Stimulated activated CD8-positive, alpha-beta memory T cell treated with anti-CD3 and anti-CD28 coated beads, Interleukin-4, amount 100 ng/mL, for 4 hours (primary cell): ENCODE measurements around the gene ZMIZ1.

Source experiments
- DNase-seq, 2 donors: peaks; one replicate each; pipeline ENCODE4 v3.0.0-alpha.2; 2020; ENCODE audit warnings: low read depth in 2 of 2, low spot score in 1 of 2

The ZMIZ1 gene, protein sequence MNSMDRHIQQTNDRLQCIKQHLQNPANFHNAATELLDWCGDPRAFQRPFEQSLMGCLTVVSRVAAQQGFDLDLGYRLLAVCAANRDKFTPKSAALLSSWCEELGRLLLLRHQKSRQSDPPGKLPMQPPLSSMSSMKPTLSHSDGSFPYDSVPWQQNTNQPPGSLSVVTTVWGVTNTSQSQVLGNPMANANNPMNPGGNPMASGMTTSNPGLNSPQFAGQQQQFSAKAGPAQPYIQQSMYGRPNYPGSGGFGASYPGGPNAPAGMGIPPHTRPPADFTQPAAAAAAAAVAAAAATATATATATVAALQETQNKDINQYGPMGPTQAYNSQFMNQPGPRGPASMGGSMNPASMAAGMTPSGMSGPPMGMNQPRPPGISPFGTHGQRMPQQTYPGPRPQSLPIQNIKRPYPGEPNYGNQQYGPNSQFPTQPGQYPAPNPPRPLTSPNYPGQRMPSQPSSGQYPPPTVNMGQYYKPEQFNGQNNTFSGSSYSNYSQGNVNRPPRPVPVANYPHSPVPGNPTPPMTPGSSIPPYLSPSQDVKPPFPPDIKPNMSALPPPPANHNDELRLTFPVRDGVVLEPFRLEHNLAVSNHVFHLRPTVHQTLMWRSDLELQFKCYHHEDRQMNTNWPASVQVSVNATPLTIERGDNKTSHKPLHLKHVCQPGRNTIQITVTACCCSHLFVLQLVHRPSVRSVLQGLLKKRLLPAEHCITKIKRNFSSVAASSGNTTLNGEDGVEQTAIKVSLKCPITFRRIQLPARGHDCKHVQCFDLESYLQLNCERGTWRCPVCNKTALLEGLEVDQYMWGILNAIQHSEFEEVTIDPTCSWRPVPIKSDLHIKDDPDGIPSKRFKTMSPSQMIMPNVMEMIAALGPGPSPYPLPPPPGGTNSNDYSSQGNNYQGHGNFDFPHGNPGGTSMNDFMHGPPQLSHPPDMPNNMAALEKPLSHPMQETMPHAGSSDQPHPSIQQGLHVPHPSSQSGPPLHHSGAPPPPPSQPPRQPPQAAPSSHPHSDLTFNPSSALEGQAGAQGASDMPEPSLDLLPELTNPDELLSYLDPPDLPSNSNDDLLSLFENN

DNA sequence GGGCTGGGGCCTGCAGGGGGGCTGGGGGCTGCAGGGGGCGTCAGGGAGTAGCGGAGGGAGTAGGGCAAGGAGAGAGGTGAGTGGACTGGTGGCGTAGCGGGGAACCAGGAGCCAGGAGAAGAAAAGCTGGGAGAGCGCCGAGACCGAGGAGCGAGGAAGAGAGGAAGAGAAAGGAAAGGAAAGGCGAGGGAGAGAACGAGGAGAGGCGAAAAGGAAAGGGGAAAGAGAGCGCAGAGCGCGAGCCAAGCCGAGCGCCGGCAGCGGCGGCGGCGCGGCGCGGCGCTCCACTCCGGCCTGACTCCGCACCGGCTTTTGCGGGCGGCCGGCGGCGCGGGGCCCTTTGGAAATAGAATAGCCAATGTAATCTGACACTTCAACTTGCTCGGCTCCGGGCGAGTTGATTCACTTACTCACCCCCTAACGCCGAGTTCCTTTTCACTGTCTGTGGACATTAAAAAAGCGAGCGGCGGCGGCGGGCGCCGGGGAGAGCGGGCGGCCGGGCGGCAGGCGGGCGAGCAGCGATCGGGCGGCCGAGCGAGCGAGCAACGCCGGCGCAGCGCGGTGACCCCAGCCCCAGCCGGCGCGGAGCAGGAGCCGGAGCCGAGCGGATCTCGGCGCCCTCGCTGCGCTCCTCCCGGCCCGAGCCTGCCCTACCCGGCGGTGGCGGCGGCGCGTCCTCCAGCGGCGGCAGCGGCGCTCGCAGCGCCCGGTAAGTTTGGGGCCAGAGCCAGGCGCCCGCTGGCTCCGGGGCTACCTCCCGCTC is at the start of gene ZMIZ1:
Gene ZMIZ1, plus strand, starts transcription at position 405 of the 763 bp plus-strand sequence. CDS start 132,667 bp downstream, outside the sequence.
- DNase-seq: peak; percentile 47 to 55

DNA sequence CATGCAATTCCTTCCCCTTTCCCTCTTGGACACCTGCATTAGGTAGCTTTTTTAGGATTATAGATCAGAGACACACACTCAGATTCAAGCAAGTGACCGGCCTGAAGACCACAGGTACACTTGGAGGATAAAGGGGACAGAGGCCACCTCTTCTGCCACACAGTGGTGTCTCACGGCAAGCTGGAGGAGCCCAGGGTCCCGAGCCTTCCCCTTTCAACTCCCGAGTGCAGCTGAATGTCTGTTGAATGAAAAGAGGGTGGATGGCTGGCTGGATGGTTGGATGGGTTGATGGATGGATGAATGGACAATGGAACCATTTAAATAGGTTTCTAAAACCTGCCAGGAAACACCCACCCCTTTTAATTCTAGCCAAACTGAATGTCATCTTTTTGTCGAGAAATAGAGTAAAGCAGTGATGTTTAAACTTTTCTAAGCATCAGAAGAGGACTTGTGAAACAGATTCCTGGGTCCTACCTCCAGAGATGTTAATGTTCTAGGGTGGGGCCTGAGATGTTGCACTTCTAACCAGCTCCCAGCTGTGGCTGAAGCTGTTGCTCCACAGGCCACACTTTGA is 49.2 kb upstream of the ZMIZ1 start:
- DNase-seq: no peak

DNA sequence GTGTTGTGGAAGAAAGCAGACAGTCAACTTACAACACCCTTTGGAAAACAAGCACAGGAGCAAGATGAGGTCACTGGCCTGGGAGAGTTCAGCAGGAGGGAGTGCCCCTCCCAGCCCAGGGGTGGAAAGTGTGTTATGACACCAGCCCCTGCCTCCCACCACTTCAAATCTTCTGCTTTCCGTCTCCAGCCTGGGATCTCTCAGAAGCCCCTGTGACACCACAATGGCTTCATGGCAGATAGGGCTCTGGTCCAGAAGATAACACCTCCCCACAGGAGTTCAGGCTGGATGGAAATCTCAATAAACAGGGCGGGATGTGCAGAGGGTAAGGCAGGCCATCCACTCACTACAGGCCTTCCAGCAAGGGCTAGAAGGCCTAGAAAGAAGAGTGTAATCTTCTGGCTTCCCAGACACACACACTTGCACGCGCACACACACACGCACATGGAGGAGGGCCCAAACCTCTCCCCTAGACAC is 48.7 kb upstream of the ZMIZ1 start:
- DNase-seq: no peak

DNA sequence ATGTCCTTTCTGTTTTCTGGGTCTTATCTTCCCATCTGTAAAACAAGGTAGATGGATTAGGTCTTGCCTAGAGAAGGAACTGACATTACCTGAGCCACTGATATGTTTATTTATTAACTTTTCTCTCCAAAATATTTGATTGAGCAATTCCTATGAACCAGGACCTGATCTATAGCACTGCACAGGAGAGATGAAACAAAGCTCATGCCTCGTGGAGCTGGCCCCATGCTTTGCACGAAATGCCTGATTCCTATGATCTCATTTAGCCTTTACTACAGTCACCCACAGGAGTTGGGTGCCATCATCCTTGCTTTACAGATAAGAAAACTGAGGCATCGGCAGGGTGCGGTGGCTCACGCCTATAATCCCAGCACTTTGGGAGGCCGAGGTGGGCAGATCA is 48.2 kb upstream of the ZMIZ1 start:
- no peak for DNase-seq

DNA sequence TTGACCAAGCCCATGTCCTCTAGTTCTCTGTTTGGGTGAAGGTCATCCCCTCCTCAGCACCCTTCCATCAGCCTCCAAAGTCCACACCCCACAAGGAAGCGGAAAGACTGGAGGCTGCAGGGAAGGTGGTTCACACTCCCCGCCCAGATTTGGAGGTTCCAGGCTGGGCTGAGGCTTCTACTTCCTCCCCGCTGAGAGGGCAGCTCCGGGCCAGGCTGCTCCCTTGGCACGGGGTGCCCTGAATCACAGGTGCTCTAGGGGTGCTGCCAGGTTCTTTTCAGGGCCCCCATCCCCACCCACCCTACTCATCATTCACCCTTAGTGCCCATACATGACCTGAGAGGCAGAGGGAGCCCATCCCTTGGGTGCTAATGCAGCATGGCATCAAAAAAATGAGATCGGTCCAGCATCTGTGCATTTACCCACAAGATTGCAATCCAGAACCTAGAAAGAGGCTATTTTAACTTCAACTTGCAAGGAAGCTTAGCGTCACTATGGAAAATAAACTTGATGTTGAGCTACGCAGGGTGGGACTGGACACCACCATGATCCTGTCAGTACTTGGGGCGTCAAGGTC is 47.3 kb upstream of the ZMIZ1 start:
- DNase-seq: no peak

DNA sequence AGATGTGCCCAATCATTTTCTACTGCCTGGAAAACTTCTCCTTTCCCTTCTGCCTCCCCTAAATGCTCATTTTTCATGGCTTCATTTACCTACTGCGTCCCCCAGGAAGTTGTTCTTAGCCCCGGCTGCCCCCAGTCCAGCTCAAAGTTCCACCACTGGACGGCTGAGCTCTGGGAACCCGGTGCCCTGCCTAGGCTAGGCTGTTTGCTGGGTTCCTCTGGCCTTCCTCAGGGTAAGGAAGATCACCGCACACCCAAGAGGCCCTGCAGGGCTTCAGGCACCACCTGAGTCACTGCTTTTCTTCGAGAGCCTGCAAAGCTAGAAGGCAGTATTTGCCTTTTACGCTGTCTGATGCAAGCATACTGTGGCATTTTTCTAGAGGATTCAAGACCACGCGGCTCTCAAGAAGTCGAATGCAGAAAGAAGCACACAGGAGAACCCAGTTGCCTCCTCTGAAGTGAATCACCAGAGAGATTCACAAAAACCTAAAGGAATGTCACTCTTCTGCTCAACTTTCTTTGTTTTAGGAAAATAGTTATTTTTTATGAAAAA is 46.7 kb upstream of the ZMIZ1 start:
- DNase-seq: no peak

DNA sequence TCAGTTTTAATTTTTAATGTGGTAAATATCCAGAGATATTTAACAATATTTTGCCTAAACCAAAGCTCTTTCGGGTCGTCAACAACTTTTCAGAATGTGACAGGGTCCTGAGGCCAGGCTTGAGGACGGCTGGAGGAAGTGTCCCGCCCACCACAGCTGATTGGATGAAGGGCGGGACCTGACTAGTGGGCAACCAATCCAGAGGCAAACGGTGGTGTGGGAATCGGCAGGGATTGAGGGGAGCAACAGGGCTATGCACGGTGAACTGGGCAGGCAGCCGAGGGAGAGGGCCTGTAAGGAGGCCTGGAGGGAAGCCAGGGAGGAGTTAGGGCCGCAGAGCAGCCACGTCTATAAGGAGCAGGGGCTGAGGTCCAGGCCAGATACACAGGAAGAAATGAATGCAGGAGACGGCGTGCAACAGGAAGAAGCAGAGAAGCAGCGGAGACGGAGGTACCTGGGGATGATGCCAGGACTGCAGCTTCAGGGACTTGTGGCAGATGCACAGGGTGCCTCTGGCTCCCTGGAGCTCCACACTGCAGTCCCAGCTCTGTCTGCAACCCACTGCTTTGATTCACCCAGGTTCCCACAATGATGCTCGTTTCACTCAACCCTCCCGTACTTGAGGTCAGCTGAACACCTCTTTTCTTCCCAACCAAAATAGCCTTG is 46.1 kb upstream of the ZMIZ1 start:
- DNase-seq: no peak

DNA sequence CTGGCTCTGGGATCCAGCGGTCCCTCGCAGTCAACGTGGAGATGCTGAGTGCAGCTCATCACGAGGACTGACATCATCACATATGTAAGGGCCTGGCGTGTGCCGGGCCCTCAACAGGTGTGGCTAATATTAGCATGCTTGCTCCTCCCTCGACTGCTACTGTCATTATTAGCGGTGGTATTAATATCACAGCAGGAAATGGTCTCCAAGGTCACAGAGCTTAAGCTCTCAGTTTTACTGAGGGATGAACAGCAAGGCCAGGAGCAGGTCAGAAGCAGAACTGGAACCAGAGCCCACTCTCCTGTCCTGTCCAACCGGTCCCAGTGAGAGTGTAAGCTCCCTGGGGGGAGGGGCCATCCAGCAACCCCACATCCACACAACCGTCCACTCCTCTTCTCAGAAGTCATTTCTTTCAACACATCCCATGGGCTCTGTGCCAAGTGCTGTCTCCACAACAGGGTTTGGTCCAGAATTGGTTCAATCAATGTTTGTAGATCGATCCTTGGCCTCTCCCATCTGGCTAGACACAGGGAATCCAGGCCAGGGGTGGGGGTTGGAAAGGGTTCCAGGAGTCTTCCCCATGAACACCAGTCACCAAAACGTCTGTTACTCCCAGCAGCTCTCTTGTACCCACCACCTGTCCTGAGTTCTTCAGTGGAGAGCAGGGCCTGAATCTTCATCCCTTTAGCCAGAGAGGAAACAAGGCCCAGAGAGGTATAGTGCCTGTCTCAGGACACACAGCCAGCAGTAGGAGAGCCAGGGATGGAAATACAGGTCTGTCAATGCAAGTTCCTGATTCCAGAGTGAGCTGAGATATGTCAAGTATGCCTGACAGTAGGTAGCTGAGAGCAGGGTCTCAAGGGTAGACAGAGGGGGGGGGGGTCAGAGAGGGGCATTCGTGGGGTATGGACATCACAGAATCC is 45.3 kb upstream of the ZMIZ1 start:
- DNase-seq: no peak

DNA sequence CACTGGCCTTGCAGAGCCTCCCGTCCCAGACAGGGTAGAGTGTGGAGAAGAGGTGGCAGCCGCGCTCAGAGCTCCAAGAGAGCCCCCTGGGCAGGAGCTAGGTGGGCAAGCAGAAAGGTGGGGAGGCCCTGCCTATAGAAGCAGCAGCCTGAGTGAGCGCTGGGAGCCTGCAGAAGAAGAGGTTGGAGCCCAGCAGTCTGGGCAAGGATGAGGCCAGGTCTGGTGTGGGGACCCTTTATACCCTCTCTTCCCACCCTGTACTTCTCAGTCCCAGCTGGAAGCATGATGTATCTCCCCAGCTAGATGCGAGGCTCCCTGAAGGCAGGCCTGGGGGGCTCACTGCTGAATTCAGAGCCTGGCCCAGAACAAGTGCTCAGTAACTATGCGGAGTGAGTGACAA is 44.5 kb upstream of the ZMIZ1 start:
- no peak for DNase-seq

DNA sequence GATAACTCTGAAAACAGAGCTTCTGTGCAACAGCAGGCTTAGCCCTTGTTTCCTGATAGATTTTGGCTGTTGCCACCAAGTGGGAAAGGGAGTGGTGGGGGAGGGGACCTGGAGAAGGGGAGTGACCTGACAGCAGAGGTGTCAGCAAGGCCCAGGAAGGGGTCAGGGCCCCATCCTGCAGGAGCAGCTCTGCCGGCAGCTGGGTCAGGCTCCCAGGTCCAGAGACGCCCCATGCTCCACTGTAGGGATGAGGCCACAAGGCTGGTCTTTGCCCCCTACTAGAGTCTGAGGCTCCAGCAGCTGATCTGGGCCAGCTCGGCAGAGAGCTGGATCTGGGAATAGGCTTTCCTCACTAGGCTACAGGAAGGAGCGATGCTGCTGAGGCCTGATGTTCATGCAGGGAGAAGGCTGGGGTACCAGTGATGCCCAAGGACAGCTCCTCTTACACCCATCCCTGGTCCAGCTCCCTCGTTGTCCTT is 44.0 kb upstream of the ZMIZ1 start:
- DNase-seq: no peak

DNA sequence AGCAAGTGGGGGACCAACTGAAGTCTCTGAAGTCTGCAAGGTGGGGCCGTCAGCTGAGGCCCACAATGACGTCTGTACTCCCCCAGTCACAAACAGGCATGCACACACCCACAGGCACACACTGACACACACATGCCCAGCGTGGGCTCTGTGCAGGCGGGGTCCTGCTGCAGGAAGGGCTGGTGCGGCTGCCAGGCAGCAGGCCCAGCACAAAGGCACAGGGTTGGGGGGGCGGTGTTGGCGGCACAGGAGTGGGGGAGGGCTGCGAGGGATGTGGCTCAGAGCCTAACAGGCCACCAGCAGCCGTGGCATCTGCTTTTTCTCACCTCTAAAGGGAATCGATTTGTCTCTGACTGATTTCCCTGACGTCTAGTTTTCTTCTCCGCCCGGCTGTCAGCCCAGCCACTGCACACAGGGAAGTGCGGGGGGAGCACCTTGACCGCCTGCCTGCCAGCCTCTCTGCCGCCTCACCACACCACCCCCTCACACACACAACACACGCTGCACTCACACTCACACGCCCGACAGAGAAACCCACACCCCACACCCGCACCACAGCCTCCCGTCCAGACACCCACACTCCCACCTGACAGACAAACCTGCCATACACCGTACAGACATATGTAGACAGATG is 43.5 kb upstream of the ZMIZ1 start:
- peak in 1 of 2 donors; percentile 43 for DNase-seq

DNA sequence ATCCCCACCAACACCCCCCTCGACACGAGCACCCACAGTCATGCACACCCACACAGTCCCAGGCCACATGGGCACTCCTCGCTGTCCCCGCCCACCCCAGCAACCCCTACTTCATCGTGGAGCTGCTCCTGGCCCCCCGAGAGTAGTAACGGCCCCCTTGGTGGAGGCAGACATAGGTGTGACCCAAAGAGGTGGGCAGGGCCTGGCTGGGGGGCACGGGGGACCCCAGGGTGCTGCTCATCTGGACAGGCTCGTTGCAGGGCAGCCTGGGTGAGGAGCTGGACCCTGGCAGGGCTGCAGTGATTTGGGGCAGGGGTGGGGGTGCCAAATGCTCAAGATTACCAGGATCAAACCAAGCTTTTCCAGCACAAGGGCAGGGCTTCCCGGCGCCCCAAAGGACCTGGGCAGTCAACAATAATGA is 42.4 kb upstream of the ZMIZ1 start:
- DNase-seq: no peak

DNA sequence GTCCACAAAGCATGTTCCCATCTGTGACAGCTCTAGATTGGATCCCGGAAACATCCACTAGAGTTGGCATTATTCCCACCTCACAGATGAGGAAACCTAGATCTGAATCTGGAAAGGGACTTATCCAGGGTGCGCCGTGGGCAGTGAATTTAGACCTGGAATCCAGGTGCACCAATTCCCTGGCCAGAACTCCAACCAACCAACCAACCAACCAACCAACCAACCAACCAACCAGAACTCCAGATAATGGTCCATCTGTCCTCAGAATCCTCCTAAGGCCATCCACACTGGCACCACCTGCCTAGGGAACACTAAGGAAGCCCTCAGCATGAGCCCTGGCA is 42.0 kb upstream of the ZMIZ1 start:
- no peak for DNase-seq

DNA sequence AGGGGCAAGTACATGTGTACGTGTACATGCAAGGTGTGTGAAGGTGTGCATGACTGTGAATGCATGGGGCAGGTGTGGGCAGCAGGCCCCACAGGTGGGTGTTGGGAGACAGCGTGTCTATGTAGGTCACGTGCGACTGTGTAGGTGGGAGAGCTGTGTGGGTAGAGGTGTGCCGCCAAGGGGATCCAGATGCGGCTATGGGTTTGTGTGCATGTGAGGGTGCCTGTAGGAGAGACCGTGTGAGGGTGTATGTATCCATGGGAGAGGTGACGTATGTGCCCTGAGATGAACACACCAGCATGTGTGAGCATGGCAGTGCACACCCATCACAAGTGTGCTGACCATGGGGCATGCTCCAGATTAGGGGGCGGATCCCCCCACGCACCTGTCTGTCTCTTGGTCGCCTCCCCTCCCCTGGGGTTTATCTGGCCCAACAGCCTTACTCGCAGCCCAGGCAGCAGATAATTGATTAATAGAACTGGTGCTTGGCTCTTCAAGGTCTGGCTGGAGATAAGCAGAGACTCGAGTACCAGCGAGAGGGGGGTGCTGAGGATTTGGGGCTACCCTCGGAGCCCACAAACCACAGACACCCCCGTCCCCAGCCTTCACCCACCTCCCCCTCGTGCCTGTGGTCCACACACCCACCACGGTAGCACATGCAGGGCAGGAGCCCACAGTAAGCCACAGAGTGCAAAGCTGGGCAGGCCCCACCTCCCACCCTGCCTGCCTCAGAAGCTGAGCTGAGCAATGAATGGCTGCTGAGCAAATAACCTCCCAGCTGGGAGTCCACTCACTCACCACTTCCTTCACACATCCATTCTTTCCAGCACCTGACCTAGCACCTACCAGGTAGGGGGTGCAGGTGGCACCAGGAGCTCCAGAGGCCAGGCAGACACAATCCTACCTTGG is 41.4 kb upstream of the ZMIZ1 start:
- peak; percentile 14 to 69 for DNase-seq

DNA sequence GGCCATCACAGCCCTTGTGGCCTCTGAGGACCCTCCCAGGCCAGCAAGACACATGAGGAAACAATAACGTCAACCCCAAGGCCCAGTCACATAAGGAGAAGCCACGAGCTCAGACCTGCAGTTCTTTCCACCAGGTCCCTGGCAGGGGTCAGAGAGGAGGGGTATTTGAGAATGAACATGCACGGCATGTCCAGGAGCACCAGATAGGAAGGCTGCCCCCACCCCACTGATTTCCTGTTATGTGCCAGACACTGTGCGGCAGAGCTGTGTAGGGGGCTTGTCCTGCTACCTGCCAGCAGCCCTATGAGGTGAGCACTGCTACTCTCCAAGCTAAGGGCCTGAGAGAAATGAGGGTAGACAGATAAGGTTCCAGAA is 40.7 kb upstream of the ZMIZ1 start:
- DNase-seq: no peak

DNA sequence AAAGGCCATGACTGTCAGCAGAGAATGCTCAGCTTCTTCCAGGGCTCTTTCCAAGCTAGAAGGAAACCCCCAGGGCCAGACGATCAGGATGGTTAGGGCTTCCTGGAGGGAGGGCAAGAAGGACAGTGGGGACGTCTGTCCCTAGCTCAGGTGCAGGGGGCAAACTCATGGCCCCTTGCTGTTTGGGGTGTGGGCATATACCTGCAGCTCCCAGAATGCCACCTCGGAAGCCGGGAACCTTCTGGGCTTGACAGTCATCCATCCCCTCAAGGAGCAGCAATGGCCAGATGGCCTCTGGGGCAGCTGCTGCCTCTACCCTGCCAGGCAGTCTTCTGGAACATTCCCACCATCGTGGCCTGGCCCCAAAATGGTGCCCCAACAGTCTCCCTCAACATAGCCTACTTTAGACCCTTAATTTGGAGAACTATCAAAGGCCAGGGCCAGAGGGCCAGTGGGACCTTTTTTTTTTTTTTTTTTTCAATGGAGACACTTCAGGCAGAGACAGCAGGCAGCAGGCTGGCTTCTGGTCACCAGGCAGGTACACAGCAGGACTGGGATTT is 40.2 kb upstream of the ZMIZ1 start:
- DNase-seq: no peak
